ENCODE data around the gene ADARB1.

DNA sequence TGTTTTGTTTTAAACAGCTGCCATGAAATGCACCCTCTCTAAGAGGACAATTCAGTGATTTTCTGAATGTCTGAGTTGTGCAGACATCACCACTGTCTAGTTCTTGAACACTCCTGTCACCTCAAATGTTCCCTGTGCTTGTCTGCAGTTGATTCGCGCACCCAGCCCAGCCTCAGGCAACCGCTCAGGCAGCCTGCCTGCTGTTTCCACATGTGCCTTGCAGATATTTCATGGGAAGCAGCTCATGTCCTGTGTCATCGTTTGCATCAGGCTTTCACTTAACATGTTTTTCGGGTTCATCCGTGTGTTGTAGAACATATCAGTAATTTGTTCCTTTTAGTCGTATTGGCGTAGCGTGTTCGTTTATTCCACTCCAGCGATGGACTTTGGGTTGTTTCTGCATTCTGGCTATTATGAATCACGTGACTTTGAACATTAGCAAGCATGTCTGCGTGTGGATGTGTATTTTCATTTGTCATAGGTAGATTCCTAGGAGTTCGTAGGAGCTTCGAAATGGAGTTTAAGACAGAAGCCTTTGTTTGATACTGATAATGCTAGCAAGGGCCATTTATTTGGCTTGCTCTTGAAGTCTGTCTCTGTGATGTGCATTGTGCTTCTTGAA is 12.1 kb downstream of the ADARB1 start:
- TF ChIP-seq, protein P1, sequence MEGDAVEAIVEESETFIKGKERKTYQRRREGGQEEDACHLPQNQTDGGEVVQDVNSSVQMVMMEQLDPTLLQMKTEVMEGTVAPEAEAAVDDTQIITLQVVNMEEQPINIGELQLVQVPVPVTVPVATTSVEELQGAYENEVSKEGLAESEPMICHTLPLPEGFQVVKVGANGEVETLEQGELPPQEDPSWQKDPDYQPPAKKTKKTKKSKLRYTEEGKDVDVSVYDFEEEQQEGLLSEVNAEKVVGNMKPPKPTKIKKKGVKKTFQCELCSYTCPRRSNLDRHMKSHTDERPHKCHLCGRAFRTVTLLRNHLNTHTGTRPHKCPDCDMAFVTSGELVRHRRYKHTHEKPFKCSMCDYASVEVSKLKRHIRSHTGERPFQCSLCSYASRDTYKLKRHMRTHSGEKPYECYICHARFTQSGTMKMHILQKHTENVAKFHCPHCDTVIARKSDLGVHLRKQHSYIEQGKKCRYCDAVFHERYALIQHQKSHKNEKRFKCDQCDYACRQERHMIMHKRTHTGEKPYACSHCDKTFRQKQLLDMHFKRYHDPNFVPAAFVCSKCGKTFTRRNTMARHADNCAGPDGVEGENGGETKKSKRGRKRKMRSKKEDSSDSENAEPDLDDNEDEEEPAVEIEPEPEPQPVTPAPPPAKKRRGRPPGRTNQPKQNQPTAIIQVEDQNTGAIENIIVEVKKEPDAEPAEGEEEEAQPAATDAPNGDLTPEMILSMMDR (IDR thresholded peaks at IDR 0.05; ENCODE audit: insufficient read depth, low read depth, low read length) = no peak
- no peak for TF ChIP-seq EZH2 (IDR thresholded peaks at IDR 0.05; ENCODE audit: insufficient read depth, low read length)

Data from astrocyte (in vitro differentiated cells and primary cell).